K562 (cell line): ENCODE measurements around the gene HIVEP2. TPM values are rescaled to one million over a fixed set of nuclear protein-coding genes. Genes with fewer than 3 reads are reported as not detected.

ENCODE experiments used
- ATAC-seq: fragments of 200-7000 bp; cut with Tn5 transposase; 3 replicates; pipeline ENCODE4 v1.9.1; 2020; ENCODE audit warnings: moderate library complexity
- BruUV-seq: library from RNA; stranded (reverse); fragments of 400-500 nt; replicated peaks from 2 replicates; lab custom pipeline; 2021; lab: Mats Ljungman, UMichigan
- CTCF ChIA-PET: fragments of 300-600 bp; formaldehyde crosslinking; extraction: SDS; loops from one replicate; lab custom pipeline; 2021; ENCODE audit warnings: low intra/inter-chr PET ratio; lab: Yijun Ruan, JAX
- POLR2A ChIA-PET: fragments of 300-600, 350-650 bp; sonication (Branson Sonifier 250); formaldehyde crosslinking; extraction: SDS; loops from one replicate; lab custom pipeline; 2021; ENCODE audit warnings: antibody characterized with exemption, inconsistent platforms; lab: Yijun Ruan, JAX
- DNase-seq, 4 experiments: peaks; one replicate each; pipeline versions ENCODE4 v3.0.0 to v3.0.0-alpha.2; 2011 to 2018; ENCODE audit warnings: low spot score in 3 of 4, mixed read lengths in 3 of 4; ENCODE audit errors: extremely low read depth in 1 of 4
- FAIRE-seq: peaks from 2 replicates; lab custom pipeline; 2011; peaks lifted over from hg19 to GRCh38; lab: Jason Lieb, UNC
- H2AFZ ChIP-seq: 2 replicates; pipeline ENCODE4 v1.6.0; 2011; ENCODE audit warnings: low read depth, low read length, control low read depth, inconsistent platforms
- H3K27ac ChIP-seq: fragments of 200-600 bp; 3 replicates; pipeline ENCODE4 v1.8.0; 2011; ENCODE audit warnings: low read depth, mild to moderate bottlenecking, control low read depth, inconsistent platforms, low read length, moderate library complexity, mixed read lengths; ENCODE audit errors: extremely low read depth
- H3K27me3 ChIP-seq, 2 experiments: fragments of 300-600 bp in 1 of 2; 2 replicates in 1 of 2; 3 replicates in 1 of 2; pipeline versions ENCODE4 v1.6.0 to v1.8.0; 2011; ENCODE audit warnings: inconsistent platforms in 2 of 2, low read length in 2 of 2, mild to moderate bottlenecking in 1 of 2, mixed read lengths in 1 of 2, moderate library complexity in 1 of 2; ENCODE audit not compliant: control insufficient read depth in 2 of 2, insufficient read depth in 2 of 2
- H3K36me3 ChIP-seq: fragments of 300-600 bp; 3 replicates; pipeline ENCODE4 v1.8.0; 2011; ENCODE audit warnings: mild to moderate bottlenecking, low read length, inconsistent platforms; ENCODE audit not compliant: control insufficient read depth, insufficient read depth
- H3K4me1 ChIP-seq, 2 experiments: fragments of 200-600 bp in 1 of 2; replicated peaks in 1 of 2; 2 replicates in 1 of 2; 3 replicates in 1 of 2; pipeline versions ENCODE4 v1.5.1 to v1.8.0; 2011; ENCODE audit warnings: inconsistent platforms in 2 of 2, low read length in 2 of 2, mild to moderate bottlenecking in 1 of 2, mixed read lengths in 1 of 2, moderate library complexity in 1 of 2; ENCODE audit not compliant: control insufficient read depth in 2 of 2, insufficient read depth in 2 of 2
- H3K4me2 ChIP-seq: 2 replicates; pipeline ENCODE4 v1.6.1; 2011; ENCODE audit warnings: low read length, control low read depth, inconsistent platforms, mixed read lengths; ENCODE audit not compliant: insufficient read depth
- H3K4me3 ChIP-seq: fragments of 200-600 bp; sonication (generic), shearing (Covaris generic); 2 replicates; pipeline ENCODE4 v1.5.1; 2016; ENCODE audit warnings: control low read depth, inconsistent platforms
- H3K79me2 ChIP-seq: fragments of 200-600 bp; 3 replicates; pipeline ENCODE4 v1.8.0; 2011; ENCODE audit warnings: low read length, inconsistent platforms; ENCODE audit not compliant: control insufficient read depth, insufficient read depth
- H3K9ac ChIP-seq, 2 experiments: 2 replicates each; pipeline versions ENCODE4 v1.6.0 to v1.6.1; 2011; ENCODE audit warnings: low read depth in 2 of 2, low read length in 2 of 2, control low read depth in 1 of 2, inconsistent platforms in 1 of 2, mild to moderate bottlenecking in 1 of 2, mixed read lengths in 1 of 2; ENCODE audit not compliant: insufficient read depth in 1 of 2
- H3K9me1 ChIP-seq: one replicate; pipeline ENCODE4 v1.6.0; 2011; ENCODE audit warnings: inconsistent platforms, mild to moderate bottlenecking, low read length, moderate library complexity; ENCODE audit not compliant: control insufficient read depth, insufficient read depth
- H3K9me3 ChIP-seq: replicated peaks from 2 replicates; pipeline ENCODE4 v1.5.1; 2011; ENCODE audit warnings: low read depth, low read length, inconsistent platforms; ENCODE audit not compliant: control insufficient read depth, insufficient read depth
- H4K20me1 ChIP-seq: replicated peaks from 2 replicates; pipeline ENCODE4 v1.6.1; 2011; ENCODE audit warnings: low read length, inconsistent platforms, mixed read lengths; ENCODE audit not compliant: control insufficient read depth, insufficient read depth
- CCAR2 ChIP-seq: fragments of 200-400 bp; formaldehyde crosslinking; IDR thresholded peaks from 2 replicates; pipeline ENCODE4 v1.6.1; 2017; ENCODE audit warnings: mild to moderate bottlenecking, low read depth, low read length
- CEBPG ChIP-seq, 3 experiments: fragments of 200-800 bp in 1 of 3; sonication (Bioruptor generic) in 1 of 3; sonication (generic) in 1 of 3; formaldehyde crosslinking in 1 of 3; IDR thresholded peaks in 2 of 3; conservative IDR thresholded peaks in 1 of 3; 2 replicates each; pipeline versions ENCODE4 v1.6.1 to v1.8.0; 2016 to 2022; ENCODE audit warnings: missing compliant biosample characterization in 2 of 3, missing genetic modification characterization in 2 of 3, mild to moderate bottlenecking in 1 of 3, missing genetic modification reagents in 1 of 3
- E2F5 ChIP-seq: sonication (generic); formaldehyde crosslinking; IDR thresholded peaks from 2 replicates; pipeline ENCODE4 v1.8.0; 2022; ENCODE audit warnings: mild to moderate bottlenecking, missing genetic modification reagents
- JUND ChIP-seq, 2 experiments: IDR thresholded peaks; 2 replicates in 1 of 2; 3 replicates in 1 of 2; pipeline ENCODE4 v1.6.1; 2011; ENCODE audit warnings: borderline replicate concordance in 2 of 2, low read depth in 2 of 2, low read length in 2 of 2, improper control_type of control experiment in 1 of 2, missing biosample characterization in 1 of 2, missing genetic modification characterization in 1 of 2, missing genetic modification reagents in 1 of 2
- KHSRP ChIP-seq: fragments of 450-650 bp; IDR thresholded peaks from 2 replicates; pipeline ENCODE4 v1.6.1; 2017
- NFYB ChIP-seq: IDR thresholded peaks from 2 replicates; pipeline ENCODE4 v1.6.1; 2011; ENCODE audit warnings: mild to moderate bottlenecking, moderate library complexity; ENCODE audit not compliant: insufficient read length; ENCODE audit errors: extremely low read depth
- SMC3 ChIP-seq: conservative IDR thresholded peaks from 2 replicates; pipeline ENCODE4 v1.6.1; 2011; ENCODE audit warnings: low read depth, low read length, improper control_type of control experiment; ENCODE audit not compliant: insufficient read depth
- SRSF9 ChIP-seq: fragments of 200-400 bp; formaldehyde crosslinking; IDR thresholded peaks from 2 replicates; pipeline ENCODE4 v1.6.1; 2017; ENCODE audit warnings: low read depth, low read length, borderline replicate concordance
- ZNF609 ChIP-seq: sonication (generic); formaldehyde crosslinking; IDR thresholded peaks from 2 replicates; pipeline ENCODE4 v1.8.1; 2023; ENCODE audit warnings: missing genetic modification reagents, mild to moderate bottlenecking, borderline replicate concordance
- WGBS: fragments of 100-300 bp; shearing (Covaris generic); methylation state at CpG from one replicate; pipeline ENCODE4 v1.1.6; 2016; ENCODE audit warnings: low coverage, mixed read lengths; ENCODE audit not compliant: insufficient coverage; ENCODE audit errors: missing lambda C conversion rate; 5-methylcytosine and 5-hydroxymethylcytosine counted together
- in situ Hi-C: fragments of 300-500 bp; cut with MboI; formaldehyde crosslinking; loops from 4 replicates; pipeline ENCODE4 v1.15.0; 2018; ENCODE audit warnings: inconsistent platforms, mixed read lengths
- intact Hi-C: fragments of 100-400 bp; cut with micrococcal nuclease; formaldehyde crosslinking; loops from 2 replicates; pipeline ENCODE4 v1.14.2; 2022
- polyA plus RNA-seq, 8 experiments: library from polyadenylated mRNA; depleted of rRNA in 4 of 8; stranded (reverse) in 5 of 8; unstranded in 3 of 8; fragments of >200 nt; fragmentation: Nextera tagmentation in 2 of 8; fragmentation: Illumina TruSeq in 1 of 8; extraction: Ambion mirVana in 2 of 8; extraction: Trizol in 1 of 8; gene quantifications; 2 replicates each; pipeline versions ENCODE4 v1.2.1 to v1.2.3, GENCODE V29; 2011 to 2014; ENCODE audit warnings: inconsistent platforms in 1 of 8, missing spikeins in 1 of 8
- total RNA-seq, 7 experiments: library from RNA; depleted of rRNA in 6 of 7; stranded (reverse); fragments of >200 nt in 6 of 7; fragmentation: Illumina TruSeq in 2 of 7; extraction: Trizol in 2 of 7; gene quantifications; 2 replicates each; pipeline versions ENCODE4 v1.2.1 to v1.2.3, GENCODE V29; 2011 to 2021; ENCODE audit warnings: low replicate concordance in 1 of 7

Gene HIVEP2
- total and polyA plus RNA-seq, 9 of the 15 experiments (the other 6 are each of a cell fraction or from before 2014, with no cell fraction given), result under 0.01 to 1.2 (median 0.31) TPM

GRCh38 chr6:142737368-142738034 is 207.5 kb downstream of the HIVEP2 start:
- no peak overlapping the region for H2AFZ ChIP-seq
- 1% methylated on average over 3 of the region's 3 CpGs for WGBS

GRCh38 chr6:142735204-142735603 is 209.8 kb downstream of the HIVEP2 start:
- no peaks in the 10 kb centered on the region for H3K36me3 ChIP-seq
- no peaks in the 10 kb centered on the region for H3K9me1 ChIP-seq
- ChIA-PET POLR2A (no interaction called here), CTCF (no interaction called here)
- no peaks in the 10 kb centered on the region for H3K79me2 ChIP-seq
- no peak overlapping the region for H2AFZ ChIP-seq
- no peak for DNase-seq
- intact Hi-C loops, result no loop called here
- BruUV-seq, result no TSS peak
- no peaks in the 10 kb centered on the region for H4K20me1 ChIP-seq
- no peaks in the 10 kb centered on the region for H3K4me1 ChIP-seq
- no peaks in the 10 kb centered on the region for H3K9me3 ChIP-seq
- no peak for ATAC-seq
- H3K9ac ChIP-seq, result no peak overlapping the region
- H3K4me2 ChIP-seq, result no peak overlapping the region
- in situ Hi-C loops, result no loop called here
- no peak overlapping the region for H3K27ac ChIP-seq
- 2% methylated on average over 4 of the region's 4 CpGs for WGBS
- FAIRE-seq, result no peak
- H3K27me3 ChIP-seq, result no peaks in the 10 kb centered on the region
- H3K4me3 ChIP-seq, result no peak overlapping the region
- TF ChIP-seq NFYB, result no peak
- no peak for TF ChIP-seq SMC3
- TF ChIP-seq SRSF9, result no peak
- TF ChIP-seq JUND (IDR thresholded peaks at IDR 0.05; ENCODE audit: borderline replicate concordance, low read depth, low read length), result peak; percentile 12; the same call in 1 of the 2 replicates
- no peak for TF ChIP-seq JUND (tag; IDR thresholded peaks at IDR 0.05; ENCODE audit: borderline replicate concordance, low read depth, low read length)
- TF ChIP-seq KHSRP, result no peak
- no peak for TF ChIP-seq ZNF609
- no peak for TF ChIP-seq E2F5 (CRISPR knock-in tag)

More at GRCh38 chr6:142737368-142738034, 207.5 kb downstream of the HIVEP2 start:
- DNase-seq, result no peak
- CTCF ChIA-PET, result no interaction called here
- Histone ChIP-seq H4K20me1 (no peaks in the 10 kb centered on the region), H3K27me3 (no peaks in the 10 kb centered on the region), H3K4me1 (no peaks in the 10 kb centered on the region), H3K9ac (no peak overlapping the region), H3K27ac (no peak overlapping the region), H3K4me3 (no peak overlapping the region), H3K79me2 (no peaks in the 10 kb centered on the region), H3K36me3 (no peaks in the 10 kb centered on the region), H3K9me1 (no peaks in the 10 kb centered on the region), H3K9me3 (no peaks in the 10 kb centered on the region), H3K4me2 (no peak overlapping the region)
- BruUV-seq, result no TSS peak
- ATAC-seq, result no peak
- POLR2A ChIA-PET, result interaction anchor here (0.6 to 1.2 kb wide), 2 partner anchors 13 to 47 kb away, joined by 3 read pairs; no protein-coding TSS in a partner anchor
- FAIRE-seq, result no peak
- no peak for TF ChIP-seq CEBPG (CRISPR knock-in tag; IDR thresholded peaks at IDR 0.05)
- TF ChIP-seq CEBPG (tag; conservative IDR thresholded peaks at IDR 0.05 in 1 of 2, IDR thresholded peaks at IDR 0.05 in 1 of 2), result peak; percentile 27 to 95; a peak in 2 of 4 replicates
- TF ChIP-seq CCAR2, result no peak
- intact Hi-C loops (no loop called here), in situ Hi-C loops (no loop called here)
